Measurements from ENCODE around the gene PITPNM3. TPM values are rescaled to one million over a fixed set of nuclear protein-coding genes. Genes with fewer than 3 reads are reported as not detected.

PITPNM3 gene
- total RNA-seq, 1 experiment from 2014 or later, result 0.44 TPM

GRCh38 chr17:6480303-6480675 lies 76.1 kb downstream of the PITPNM3 start:
- intact Hi-C loops (cut with micrococcal nuclease; ENCODE audit: unreplicated experiment), result no loop called here
- BruUV-seq (replicated peaks), result no TSS peak
- ChIA-PET CTCF (no interaction called here), POLR2A (interaction anchor here (0.6 kb wide), 1 partner anchor 35 kb away, joined by 5 read pairs; no protein-coding TSS in a partner anchor)
- Histone ChIP-seq H3K4me1 (ENCODE audit: control insufficient read depth, insufficient read depth, low read length) (no peaks in the 10 kb centered on the region), H3K4me3 (ENCODE audit: low read depth in 2 of 2, low read length in 2 of 2) (no peak overlapping the region), H3K27ac (ENCODE audit: low read length) (no peak overlapping the region), H3K36me3 (ENCODE audit: control insufficient read depth, insufficient read depth, low read length) (no peaks in the 10 kb centered on the region), H3K9me3 (ENCODE audit: control insufficient read depth, insufficient read depth, low read depth, low read length) (no peaks in the 10 kb centered on the region), H3K27me3 (ENCODE audit: control insufficient read depth, insufficient read depth, low read length) (no peaks in the 10 kb centered on the region; the same call in 1 of the 2 replicates)
- TF ChIP-seq CTCF (IDR thresholded peaks at IDR 0.05), result no peak
- TF ChIP-seq REST (IDR thresholded peaks at IDR 0.05; ENCODE audit: insufficient read depth in 1 of 2, low read depth in 2 of 2, low read length in 1 of 2), result no peak
- no peak for TF ChIP-seq SIN3A (IDR thresholded peaks at IDR 0.05; ENCODE audit: borderline replicate concordance, insufficient read depth, low read depth, low read length)
- TF ChIP-seq POLR2AphosphoS5 (IDR thresholded peaks at IDR 0.05; ENCODE audit: low read depth, low read length), result no peak
- TF ChIP-seq TCF7L2 (IDR thresholded peaks at IDR 0.05; ENCODE audit: low read depth, low read length), result no peak
- ATAC-seq (no peak), DNase-seq (ENCODE audit: low read depth, low spot score) (no peak)
- in situ Hi-C loops (cut with HindIII; ENCODE audit: low pct_unique_long_range_greater_than_20kb, low sequenced_read_pairs), result no loop called here

- CTCF ChIA-PET, result no interaction called here
These were observed 76.6 kb downstream of the PITPNM3 start for GRCh38 chr17:6479622-6480302.

More at GRCh38 chr17:6479622-6480302, 76.6 kb downstream of the PITPNM3 start:
- H3K27ac ChIP-seq (ENCODE audit: low read length), result no peak overlapping the region
- no peak for ATAC-seq
- no peak for TF ChIP-seq REST (IDR thresholded peaks at IDR 0.05; ENCODE audit: insufficient read depth in 1 of 2, low read depth in 2 of 2, low read length in 1 of 2)
- TF ChIP-seq POLR2AphosphoS5 (IDR thresholded peaks at IDR 0.05; ENCODE audit: low read depth, low read length), result no peak
- no peak for TF ChIP-seq TCF7L2 (IDR thresholded peaks at IDR 0.05; ENCODE audit: low read depth, low read length)
- TF ChIP-seq SIN3A (IDR thresholded peaks at IDR 0.05; ENCODE audit: borderline replicate concordance, insufficient read depth, low read depth, low read length), result no peak
- TF ChIP-seq CTCF (IDR thresholded peaks at IDR 0.05), result no peak
- in situ Hi-C loops (cut with HindIII; ENCODE audit: low pct_unique_long_range_greater_than_20kb, low sequenced_read_pairs), result no loop called here
- no peaks in the 10 kb centered on the region for H3K9me3 ChIP-seq (ENCODE audit: control insufficient read depth, insufficient read depth, low read depth, low read length)
- no TSS peak for BruUV-seq (replicated peaks)
- intact Hi-C loops (cut with micrococcal nuclease; ENCODE audit: unreplicated experiment), result no loop called here
- no peaks in the 10 kb centered on the region for H3K4me1 ChIP-seq (ENCODE audit: control insufficient read depth, insufficient read depth, low read length)
- H3K4me3 ChIP-seq (ENCODE audit: low read depth in 2 of 2, low read length in 2 of 2), result no peak overlapping the region
- H3K27me3 ChIP-seq (ENCODE audit: control insufficient read depth, insufficient read depth, low read length), result no peaks in the 10 kb centered on the region; the same call in 1 of the 2 replicates
- no peaks in the 10 kb centered on the region for H3K36me3 ChIP-seq (ENCODE audit: control insufficient read depth, insufficient read depth, low read length)
- POLR2A ChIA-PET, result no interaction called here
- no peak for DNase-seq (ENCODE audit: low read depth, low spot score)
